Kidney tubule cell (primary cell): ENCODE measurements around the gene RTEL1.
"Not testable (repeated sequence)": the region's sequence is repeated elsewhere in the genome, so short reads cannot be mapped to it uniquely, and the experiment has no call there.

Experiments
- DNase-seq: peaks from one replicate; pipeline ENCODE4 v3.0.0-alpha.2; 2018; ENCODE audit warnings: low spot score

Gene RTEL1

DNA sequence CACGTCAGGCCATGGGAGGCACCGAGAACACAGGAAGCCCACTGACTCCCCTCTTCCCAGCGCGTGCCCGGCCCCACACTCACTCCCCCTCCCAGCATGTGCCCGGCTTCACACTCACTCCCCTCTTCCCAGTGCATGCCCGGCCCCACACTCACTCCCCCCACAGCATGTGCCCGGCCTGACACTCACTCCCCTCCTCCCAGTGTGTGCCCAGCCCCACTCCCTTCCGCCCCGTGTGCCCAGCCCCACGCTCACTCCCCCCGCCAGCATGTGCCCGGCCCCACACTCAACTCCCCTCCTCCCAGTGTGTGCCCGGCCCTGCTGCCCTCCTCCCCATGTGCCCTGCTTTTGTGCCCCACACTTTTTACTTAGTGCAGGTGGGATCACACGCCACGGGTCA, 9.7 kb downstream of the RTEL1 start:
- no peak for DNase-seq

DNA sequence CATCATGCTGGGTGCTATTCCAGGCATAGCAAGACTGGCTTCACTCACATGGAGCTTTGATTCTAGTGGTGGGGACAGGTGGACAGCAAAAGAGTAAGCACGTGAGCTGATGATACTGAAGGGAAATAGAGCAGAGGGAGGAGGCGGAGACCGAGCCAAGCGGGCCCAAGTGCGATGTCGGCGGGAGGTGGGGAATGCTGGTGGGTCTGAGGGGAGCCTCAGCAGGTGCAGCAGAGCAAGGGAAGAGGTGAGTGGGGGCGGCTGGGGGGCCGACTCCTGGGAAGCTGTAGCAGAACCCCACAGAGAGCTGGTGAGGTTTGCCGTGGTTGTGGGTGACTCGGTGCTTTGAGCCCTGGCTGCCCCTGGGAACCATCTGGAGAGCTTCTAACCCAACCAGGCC, 10.2 kb downstream of the RTEL1 start:
- DNase-seq: no peak

DNA sequence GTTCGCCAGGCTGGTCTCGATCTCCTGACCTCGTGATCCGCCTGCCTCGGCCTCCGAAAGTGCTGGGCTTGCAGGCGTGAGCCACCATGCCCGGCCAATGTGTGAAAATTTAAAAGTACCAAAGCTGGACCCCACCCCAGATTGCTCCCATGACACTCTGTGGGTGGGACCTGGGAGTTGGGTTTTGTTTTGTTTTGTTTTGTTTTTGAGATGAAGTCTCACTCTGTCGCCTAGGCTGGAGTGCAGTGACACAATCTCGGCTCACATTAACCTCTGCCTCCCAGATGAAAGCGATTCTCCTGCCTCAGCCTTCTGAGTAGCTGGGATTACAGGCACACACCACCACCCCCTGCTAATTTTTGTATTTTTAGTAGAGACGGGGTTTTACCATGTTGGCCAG, 13.6 kb downstream of the RTEL1 start:
- DNase-seq: not testable (repeated sequence)

DNA sequence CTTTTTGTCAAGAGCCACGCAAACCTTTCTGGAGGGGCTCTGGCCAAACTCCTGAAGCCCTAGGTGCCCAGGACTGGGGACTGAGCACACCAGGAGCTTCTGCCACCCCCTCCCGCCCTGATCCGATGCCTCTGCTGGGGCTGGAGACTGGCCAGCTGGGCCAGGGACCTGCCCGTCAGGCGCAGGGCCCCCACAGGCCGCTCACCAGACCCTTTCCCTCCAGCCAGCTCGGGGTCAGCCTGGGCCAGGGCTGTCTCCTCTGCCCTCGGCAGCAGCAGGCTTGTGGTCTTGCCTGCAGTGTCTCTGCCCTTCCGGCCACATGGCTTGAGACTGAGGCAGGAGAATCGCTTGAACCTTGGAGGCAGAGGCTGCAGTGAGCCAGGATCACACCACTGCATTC, 14.6 kb downstream of the RTEL1 start:
- DNase-seq: no peak

DNA sequence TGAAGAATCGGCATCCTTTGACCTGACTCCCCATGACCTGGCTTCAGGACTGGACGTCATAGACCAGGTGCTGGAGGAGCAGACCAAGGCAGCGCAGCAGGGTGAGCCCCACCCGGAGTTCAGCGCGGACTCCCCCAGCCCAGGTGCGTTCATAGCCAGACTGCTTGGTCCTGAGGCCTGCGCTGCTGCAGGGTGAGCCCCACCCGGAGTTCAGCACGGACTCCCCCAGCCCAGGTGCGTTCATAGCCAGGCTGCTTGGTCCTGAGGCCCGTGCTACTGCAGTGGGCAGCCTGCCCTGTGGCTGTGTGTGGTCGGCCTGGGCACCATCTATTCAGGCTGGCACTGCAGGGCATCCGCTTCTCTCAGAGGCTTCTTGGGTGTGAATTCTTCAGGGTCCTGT, 15.8 kb downstream of the RTEL1 start:
- DNase-seq: no peak

DNA sequence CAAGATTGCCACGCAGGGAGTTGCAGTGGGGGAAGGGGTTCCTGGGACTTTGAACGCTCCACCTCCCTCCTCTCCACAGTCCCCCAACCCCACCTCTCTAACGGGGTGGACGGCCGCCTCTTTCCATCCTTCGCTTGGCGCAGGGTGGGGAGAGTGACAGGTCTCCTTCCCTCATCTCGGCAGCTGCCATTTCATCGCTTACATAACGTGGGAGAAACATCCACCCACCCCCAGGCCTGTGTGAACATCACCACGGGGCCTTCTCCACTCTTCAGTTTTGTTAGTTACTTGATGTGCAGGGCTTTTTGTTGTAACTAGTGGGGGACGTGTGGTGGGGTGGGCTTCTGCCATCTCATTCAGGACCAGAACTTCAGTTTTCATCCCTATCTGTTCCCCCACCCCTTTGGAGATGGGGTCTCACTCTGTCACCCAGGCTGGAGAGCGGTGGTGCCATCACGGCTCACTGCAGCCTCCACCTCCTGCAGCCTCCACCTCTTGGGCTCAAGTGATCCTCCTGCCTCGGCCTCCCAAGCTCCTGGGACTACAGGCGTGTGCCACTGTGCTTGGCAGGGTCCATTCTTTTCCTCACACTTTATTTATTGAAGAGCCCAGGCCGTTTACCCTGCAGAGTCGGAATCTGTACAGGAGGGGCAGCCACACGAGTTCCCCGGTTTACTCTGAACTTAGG, 17.7 kb downstream of the RTEL1 start:
- no peak for DNase-seq

DNA sequence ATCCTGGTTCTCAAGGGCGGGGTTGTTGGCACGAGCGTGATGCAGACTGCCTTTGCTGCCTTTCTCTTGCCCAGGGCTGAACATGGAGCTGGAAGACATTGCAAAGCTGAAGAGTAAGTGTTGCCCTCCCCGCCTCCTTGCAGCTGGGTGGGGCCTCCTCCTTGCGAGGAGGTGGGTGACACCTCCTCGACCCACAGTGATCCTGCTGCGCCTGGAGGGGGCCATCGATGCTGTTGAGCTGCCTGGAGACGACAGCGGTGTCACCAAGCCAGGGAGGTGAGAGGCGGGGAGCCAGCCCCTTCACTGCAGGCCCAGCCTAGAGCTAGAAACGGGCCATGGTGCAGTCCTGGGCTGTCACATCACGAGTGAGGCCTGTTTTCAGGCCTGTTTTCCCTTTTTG, 20.0 kb downstream of the RTEL1 start:
- no peak for DNase-seq

DNA sequence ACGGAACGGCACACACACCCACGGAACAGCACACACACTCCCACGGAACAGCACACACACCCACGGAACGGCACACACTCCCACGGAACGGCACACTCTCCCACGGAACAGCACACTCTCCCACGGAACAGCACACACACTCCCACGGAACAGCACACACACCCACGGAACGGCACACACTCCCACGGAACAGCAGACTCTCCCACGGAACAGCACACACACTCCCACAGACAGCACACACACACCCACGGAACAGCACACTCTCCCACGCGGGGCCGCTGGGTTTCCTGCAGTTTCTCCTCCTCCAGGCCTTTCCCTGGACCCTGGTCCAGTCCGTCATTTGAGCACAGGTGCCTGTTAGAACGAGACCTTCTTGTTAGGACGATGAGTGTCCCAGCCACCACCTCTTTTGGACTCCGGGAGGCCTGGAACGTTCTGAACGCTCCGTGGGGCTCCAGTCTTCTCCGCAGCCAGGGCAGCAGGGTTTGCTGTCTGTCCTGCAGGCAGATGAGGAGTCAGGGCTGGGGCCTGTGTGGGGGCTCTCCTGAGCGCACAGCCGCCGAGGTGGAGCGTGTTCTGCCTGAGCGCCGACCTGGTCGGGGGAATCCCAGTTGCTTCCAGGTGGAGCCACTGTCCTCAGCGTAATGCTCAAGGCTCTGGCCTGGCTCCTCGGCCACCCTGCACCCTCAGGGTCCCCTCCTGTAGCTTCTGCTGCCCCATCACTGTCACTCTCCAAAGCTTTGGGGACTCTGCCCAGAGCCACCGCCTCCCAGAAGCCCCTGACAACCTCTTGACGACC, 20.8 kb downstream of the RTEL1 start:
- DNase-seq: no peak

DNA sequence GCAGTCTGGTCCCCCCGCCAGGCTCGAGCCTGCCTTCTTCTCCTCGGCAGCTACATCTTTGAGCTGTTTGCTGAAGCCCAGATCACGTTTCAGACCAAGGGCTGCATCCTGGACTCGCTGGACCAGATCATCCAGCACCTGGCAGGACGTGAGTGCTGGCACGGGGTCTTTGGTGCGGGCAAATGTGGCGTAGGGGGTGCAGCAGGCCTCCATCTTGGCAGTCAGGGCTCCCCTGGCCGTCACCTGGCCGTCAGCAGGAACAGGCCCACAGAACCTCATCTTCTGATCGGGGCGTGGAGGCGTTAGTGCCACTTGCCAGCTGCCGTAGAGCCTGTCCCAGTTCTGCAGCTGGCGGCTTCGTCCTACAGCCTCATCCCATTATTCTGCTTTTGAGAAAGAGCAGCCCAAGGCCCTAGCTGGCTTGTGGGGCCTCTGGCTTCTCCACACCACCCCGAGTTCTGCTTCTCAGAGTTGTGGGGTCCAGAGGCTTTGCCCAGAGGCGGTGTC, 21.7 kb downstream of the RTEL1 start:
- DNase-seq: no peak

DNA sequence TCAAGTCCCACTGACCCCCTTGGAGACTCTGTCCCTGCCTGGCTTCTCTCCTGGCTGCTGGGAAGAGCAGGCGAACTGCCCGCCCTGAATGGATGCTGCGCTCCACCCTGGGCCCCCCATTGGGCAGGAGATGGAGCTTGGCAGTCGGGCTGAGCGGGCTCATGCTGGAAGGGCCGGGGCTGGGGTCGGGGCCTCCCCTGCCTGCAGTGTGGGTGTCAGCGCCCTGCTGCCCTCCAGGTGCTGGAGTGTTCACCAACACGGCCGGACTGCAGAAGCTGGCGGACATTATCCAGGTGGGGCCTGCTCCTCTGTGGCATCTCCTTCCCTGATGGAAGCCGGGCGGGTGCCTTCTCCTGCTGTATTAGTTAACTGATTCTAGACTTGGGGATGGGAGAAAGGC, 22.3 kb downstream of the RTEL1 start:
- no peak for DNase-seq

DNA sequence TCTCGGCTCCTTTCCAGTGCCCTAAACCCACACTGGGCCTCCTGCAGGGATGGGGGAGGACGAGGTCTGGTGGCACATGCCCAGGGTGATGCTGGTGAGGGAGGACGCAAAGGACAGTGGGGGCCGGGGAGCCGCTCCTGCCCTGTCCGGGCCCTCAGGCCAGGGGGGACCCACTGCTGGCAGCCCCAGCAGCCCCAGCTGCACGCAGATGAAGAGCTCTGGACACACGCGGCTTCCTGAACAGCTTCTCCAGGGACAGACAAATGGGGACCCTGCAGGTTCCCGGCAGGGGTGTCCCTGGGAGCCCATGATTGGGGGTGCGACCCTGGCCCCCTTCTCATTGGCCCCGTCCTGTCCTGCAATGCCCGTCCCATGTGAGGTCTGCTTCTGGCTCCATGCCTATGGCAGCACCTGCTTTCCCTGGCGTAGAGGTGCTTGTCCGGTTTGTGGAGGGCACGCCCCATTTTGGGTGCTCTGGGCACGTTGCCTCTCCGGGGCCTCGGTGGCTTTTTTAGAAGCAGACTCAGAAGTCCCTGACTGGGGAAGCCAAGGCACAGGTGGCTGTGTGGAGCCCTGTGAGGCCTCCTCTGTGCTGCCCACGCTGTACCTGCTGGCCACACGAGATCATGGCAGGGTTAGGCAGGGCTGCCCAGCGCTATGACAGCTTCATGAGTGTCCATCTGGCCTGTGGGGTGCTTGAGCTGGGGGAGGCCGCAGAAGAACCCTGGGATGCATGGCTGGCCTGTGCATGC, 22.9 kb downstream of the RTEL1 start:
- DNase-seq: no peak

DNA sequence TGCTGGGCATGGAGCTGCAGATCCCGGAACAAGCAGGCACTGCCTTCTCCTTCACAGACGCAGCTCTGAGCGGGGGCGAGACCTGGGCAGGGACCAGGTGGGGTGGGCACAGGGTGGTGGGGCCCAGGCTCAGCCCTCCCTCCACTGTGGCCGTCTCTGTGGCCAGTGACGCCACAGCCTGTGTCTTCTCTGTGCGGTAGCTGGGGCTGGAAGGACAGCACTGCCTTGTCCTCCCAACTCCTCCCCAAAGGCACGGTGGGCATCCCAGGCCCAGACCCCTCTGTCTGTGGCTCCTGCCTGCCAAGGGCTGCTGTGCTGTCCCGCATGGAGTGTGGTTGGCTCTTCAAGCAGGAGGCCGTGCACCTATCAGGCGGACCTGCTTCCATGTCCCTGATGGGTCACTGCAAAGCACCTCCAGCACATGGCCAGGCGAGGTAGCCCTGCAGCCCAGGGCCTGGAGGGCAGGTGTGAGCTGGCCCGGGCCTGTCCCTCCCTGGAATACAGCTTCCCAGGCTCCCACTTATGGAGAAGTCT, 23.6 kb downstream of the RTEL1 start:
- DNase-seq: no peak

DNA sequence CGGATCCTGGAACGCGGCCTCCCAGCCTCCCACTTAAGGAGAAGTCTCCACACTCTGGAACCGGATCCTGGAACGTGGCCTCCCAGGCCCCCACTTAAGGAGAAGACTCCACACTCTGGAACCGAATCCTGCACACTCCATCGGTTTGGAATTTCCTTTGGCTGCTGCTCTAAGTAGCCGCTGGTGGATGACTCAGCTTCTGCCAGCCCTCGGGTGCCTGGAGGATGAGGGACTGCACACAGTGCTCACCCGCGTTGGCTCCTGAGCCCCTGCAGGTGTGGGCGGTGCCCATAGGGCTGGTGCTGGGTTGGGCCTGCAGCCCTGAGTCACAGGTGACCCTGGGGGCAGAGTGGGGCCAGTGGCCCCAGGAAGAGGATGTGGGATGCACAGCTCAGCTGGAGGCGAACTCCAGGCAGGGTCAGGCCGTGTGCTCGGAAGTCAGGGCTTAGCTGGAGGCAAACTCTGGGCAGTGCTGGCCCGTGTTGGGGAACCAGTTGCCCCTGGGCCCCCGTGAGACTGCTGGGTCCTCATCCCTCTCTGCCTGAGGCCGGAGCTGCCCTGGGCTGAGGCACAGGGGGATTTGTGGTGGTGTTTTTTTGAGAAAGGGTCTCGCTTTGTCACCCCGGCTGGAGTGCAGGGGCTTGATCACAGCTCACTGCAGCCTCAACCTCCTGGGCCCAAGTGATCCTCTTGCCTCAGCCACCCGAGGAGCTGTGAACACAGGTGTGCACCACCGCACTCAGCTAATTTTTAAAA, 24.4 kb downstream of the RTEL1 start:
- DNase-seq: peak; percentile 100

DNA sequence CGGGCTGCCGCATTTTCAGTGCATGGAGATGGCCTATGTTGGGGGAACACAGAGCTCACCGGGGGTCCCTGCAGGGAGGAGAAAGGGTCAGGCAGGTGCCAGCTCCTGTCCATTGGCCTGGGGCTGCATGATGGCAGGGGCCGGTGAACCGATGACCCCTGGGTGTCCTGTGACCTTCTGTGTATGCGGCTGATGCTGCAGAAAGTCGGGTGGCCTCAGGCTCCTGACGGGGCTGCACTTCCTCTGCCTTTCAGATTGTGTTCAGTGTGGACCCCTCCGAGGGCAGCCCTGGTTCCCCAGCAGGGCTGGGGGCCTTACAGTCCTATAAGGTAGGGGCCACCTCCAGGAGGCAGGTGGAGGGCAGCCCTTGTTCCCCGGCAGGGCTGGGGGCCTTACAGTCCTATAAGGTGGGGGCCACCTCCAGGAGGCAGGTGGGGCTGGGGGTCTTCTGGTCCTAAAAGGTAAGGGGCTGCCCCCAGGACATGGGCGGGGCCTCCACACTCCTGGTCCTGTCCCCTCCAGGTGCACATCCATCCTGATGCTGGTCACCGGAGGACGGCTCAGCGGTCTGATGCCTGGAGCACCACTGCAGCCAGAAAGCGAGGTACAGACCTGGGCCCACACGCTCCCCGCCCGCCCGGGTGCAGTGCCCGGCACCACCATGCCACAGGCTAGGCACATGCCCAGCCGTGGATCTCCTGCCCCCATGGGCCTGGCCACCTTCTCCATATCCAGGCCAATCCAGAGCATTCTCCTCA, 27.3 kb downstream of the RTEL1 start:
- DNase-seq: no peak

DNA sequence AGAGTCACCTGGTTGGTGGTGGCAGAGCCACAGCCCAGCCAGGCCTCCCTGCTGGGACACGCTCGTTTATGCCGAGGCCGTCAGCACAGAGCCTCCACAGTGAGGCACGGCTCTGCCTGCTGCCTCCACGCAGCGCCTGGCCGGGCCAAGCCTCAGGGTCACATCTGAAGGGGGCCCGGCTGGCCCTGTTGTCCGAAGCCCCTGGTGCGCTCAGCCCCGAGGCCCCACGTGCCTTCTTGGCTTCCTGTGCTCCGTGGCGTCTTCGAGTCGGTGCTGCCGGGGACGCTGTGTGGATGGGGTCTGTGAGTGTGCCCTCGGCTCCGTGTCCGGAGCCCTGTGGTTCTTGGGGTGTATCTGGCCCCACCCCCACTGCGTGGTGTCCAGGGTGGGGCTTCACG, 28.0 kb downstream of the RTEL1 start:
- DNase-seq: no peak

DNA sequence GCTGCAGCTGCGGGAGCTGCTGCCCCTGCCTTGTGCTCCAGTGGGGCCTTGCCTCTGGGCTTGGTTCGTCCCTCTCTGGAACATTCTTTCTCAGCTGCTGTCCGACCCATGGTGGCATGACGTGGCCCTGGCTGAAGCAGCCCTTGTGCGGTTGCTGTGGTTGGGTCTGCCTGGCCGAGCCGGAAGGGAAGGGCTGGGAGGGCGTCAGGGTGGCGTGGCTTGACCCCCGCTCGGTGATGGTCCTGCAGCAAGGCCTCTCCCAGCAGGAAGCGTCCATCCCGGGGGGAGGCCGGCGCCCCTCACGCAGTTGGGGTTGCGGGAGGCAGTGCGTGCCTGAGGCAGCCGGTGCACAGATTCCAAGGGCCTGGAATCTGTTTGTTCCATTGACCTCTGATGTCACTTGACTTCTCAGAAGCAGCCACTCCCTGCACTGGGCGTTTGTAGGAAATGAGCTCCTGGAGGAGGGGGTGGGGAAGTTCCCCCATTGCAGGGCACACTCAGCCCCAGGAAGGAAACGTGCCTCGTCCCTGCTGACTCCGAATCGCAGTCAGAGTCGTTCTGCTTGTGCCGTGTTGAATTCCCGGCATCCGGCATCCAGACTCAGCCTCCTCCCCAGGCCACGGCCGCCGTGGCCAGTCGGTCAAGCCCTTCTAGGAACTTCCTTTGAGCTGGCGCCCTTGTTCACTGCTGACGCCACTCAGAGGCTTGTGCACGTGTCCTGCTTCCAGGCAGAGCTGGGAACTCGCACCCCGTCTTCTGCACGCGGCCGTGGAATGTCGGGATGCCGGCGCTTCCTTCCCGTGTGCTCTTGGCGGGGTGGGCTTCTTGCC, 28.6 kb downstream of the RTEL1 start:
- DNase-seq: peak; percentile 86

DNA sequence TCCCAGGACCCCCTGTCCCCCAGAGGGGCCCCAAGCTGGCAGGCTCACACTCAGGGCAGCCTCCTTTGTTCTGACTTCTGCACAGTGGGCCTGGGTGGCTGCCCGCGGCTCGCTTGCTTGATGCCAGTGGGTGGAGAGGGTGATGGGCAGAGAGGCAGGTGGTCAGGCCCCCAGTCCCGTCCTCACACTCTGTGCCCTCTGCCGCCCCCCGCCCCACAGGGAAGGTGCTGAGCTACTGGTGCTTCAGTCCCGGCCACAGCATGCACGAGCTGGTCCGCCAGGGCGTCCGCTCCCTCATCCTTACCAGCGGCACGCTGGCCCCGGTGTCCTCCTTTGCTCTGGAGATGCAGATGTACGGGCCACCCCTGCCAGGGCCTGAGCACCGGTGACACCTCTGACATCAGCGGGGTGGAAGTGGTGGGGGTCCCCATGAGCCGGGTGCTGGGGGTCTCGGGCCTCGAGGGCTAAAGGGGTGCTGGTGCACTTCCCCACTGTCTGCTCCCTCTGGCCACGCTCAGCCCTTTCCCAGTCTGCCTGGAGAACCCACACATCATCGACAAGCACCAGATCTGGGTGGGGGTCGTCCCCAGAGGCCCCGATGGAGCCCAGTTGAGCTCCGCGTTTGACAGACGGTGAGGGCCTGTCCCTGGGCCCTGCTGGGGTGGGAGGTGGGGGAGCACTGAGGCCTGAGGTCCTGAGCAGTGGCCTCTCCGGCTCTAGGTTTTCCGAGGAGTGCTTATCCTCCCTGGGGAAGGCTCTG, 29.5 kb downstream of the RTEL1 start:
- DNase-seq: no peak

DNA sequence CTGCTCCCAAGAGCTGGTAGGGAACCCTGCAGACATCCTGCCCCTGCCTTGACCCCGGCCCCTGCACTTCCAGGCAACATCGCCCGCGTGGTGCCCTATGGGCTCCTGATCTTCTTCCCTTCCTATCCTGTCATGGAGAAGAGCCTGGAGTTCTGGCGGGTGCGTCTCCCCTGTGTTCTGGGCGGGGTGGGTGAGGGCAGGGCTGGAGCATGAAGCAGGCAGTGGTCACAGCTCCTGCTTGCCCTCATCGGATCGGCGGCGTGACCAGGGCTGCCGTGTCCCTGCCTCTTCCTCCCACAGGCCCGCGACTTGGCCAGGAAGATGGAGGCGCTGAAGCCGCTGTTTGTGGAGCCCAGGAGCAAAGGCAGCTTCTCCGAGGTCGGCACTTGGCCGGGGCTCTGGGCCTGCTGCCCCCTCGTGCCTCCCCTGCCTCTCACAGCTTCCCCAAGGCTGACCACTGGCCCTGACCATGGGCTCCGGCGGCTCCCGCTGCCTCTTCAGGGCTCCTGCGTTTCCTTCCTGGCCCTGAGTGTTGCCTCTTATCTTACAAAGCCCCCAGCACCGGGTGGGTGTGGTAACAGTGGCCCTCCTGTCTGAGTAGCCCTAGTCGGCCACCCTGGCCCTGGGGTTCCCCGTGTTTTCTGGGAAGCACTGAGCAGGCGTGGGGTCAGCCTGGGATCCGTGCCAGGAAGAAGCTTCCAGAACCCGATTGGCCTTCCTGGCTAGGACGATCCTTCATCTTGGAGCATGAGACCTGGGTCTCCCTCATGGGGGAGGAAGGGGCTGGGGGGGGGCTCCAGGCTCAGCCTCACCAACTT, 30.3 kb downstream of the RTEL1 start:
- DNase-seq: no peak
